Ascending aorta (tissue), 2 donors: ENCODE results near the gene SH3BP1. TPM values are rescaled to one million over a fixed set of nuclear protein-coding genes. Genes with fewer than 3 reads are reported as not detected.

Experiments
- DNase-seq, 2 donors: peaks; one replicate each; pipeline ENCODE4 v3.0.0-alpha.2; 2019; ENCODE audit warnings: low spot score in 2 of 2
- H3K27ac ChIP-seq, 2 donors: fragments of 200-600 bp; sonication (generic); one replicate each; pipeline ENCODE4 v1.5.1; 2016 to 2017; ENCODE audit warnings: mild to moderate bottlenecking in 1 of 2
- H3K27me3 ChIP-seq: fragments of 200-600 bp; sonication (generic); one replicate; pipeline ENCODE4 v1.5.1; 2017
- H3K36me3 ChIP-seq, 2 donors: fragments of 200-600 bp; sonication (generic); one replicate each; pipeline ENCODE4 v1.5.1; 2016
- H3K4me1 ChIP-seq, 2 donors: fragments of 200-600 bp; sonication (generic); one replicate each; pipeline ENCODE4 v1.5.1; 2016 to 2017; ENCODE audit warnings: mild to moderate bottlenecking in 1 of 2
- H3K4me3 ChIP-seq, 2 donors: fragments of 200-600 bp; sonication (generic); one replicate each; pipeline ENCODE4 v1.5.1; 2016 to 2017; ENCODE audit warnings: mild to moderate bottlenecking in 1 of 2
- H3K9me3 ChIP-seq, 2 donors: fragments of 200-600 bp; sonication (generic); one replicate each; pipeline ENCODE4 v1.5.1; 2016
- CTCF ChIP-seq, 3 experiments: fragments of 200-600 bp in 2 of 3; fragments of 450-650 bp in 1 of 3; sonication (generic) in 2 of 3; IDR thresholded peaks; one replicate each; pipeline ENCODE4 v1.5.1; 2016 to 2019; ENCODE audit warnings: antibody characterized with exemption in 3 of 3, mild to moderate bottlenecking in 1 of 3, moderate library complexity in 1 of 3
- intact Hi-C: fragments of 100-400 bp; cut with DNase I; formaldehyde crosslinking; loops from one replicate; pipeline ENCODE4 v1.15.1; 2023
- total RNA-seq: library from RNA; depleted of rRNA; stranded (reverse); fragments of >200 nt; gene quantifications from one replicate; pipeline ENCODE4 v1.1.0, GENCODE V29; 2016

SH3BP1 gene
- total RNA-seq, 1 donor from 2014 or later, result 33.7 TPM

GRCh38 chr22:37618674-37619073 lies 20.8 kb upstream of the SH3BP1 start:
- Histone ChIP-seq H3K27ac (no peak overlapping the region), H3K9me3 (no peaks in the 10 kb centered on the region), H3K27me3 (no peaks in the 10 kb centered on the region), H3K4me1 (no peaks in the 10 kb centered on the region), H3K4me3 (no peak overlapping the region), H3K36me3 (peaks cover 32 to 75% of the 10 kb centered on the region in 2 donors)
- no peak for TF ChIP-seq CTCF (IDR thresholded peaks at IDR 0.05)
- intact Hi-C loops, result no loop called here
- no peak for DNase-seq

GRCh38 chr22:37619991-37620390 lies 19.5 kb upstream of the SH3BP1 start:
- no peaks in the 10 kb centered on the region for H3K4me1 ChIP-seq
- peaks cover 32 to 69% of the 10 kb centered on the region in 2 donors for H3K36me3 ChIP-seq
- no peak for DNase-seq
- no peak for TF ChIP-seq CTCF (IDR thresholded peaks at IDR 0.05)
- intact Hi-C loops, result loop anchor here (5.0 kb wide), 2 partner anchors 62 to 172 kb away; no protein-coding TSS in a partner anchor
- no peak overlapping the region for H3K27ac ChIP-seq
- no peaks in the 10 kb centered on the region for H3K9me3 ChIP-seq
- no peaks in the 10 kb centered on the region for H3K27me3 ChIP-seq
- no peak overlapping the region for H3K4me3 ChIP-seq

GRCh38 chr22:37621352-37621860 lies 18.1 kb upstream of the SH3BP1 start:
- Histone ChIP-seq H3K27me3 (no peaks in the 10 kb centered on the region), H3K27ac (no peak overlapping the region), H3K4me1 (peaks cover 0 to 8% of the 10 kb centered on the region in 2 donors), H3K36me3 (peaks cover 26 to 61% of the 10 kb centered on the region in 2 donors), H3K4me3 (no peak overlapping the region), H3K9me3 (no peaks in the 10 kb centered on the region)
- TF ChIP-seq CTCF (IDR thresholded peaks at IDR 0.05), result no peak
- intact Hi-C loops, result loop anchor here (5.0 kb wide), 2 partner anchors 61 to 171 kb away; no protein-coding TSS in a partner anchor
- DNase-seq, result no peak

GRCh38 chr22:37623075-37624016 lies 16.1 kb upstream of the SH3BP1 start:
- Histone ChIP-seq H3K9me3 (no peaks in the 10 kb centered on the region), H3K4me1 (peaks cover 0 to 16% of the 10 kb centered on the region in 2 donors), H3K27ac (peak overlapping the region in 1 of 2 donors; percentile 36), H3K27me3 (no peaks in the 10 kb centered on the region), H3K4me3 (no peak overlapping the region), H3K36me3 (peaks cover 12 to 41% of the 10 kb centered on the region in 2 donors)
- peak in 1 of 2 donors; percentile 83 for DNase-seq
- peak; percentile 34 to 94 (median 94) for TF ChIP-seq CTCF (IDR thresholded peaks at IDR 0.05)
- intact Hi-C loops, result loop anchor here (5.0 kb wide), 2 partner anchors 59 to 169 kb away; no protein-coding TSS in a partner anchor

- peak overlapping the region in 1 of 2 donors; percentile 36 for H3K27ac ChIP-seq
- no peaks in the 10 kb centered on the region for H3K27me3 ChIP-seq
- no peak for DNase-seq
- intact Hi-C loops, result loop anchor here (5.0 kb wide), 2 partner anchors 58 to 168 kb away; no protein-coding TSS in a partner anchor
- peaks cover 6 to 39% of the 10 kb centered on the region in 2 donors for H3K36me3 ChIP-seq
- H3K4me1 ChIP-seq, result peaks cover 0 to 16% of the 10 kb centered on the region in 2 donors
- no peak for TF ChIP-seq CTCF (IDR thresholded peaks at IDR 0.05)
- H3K4me3 ChIP-seq, result no peak overlapping the region
- no peaks in the 10 kb centered on the region for H3K9me3 ChIP-seq
These were observed 15.5 kb upstream of the SH3BP1 start for GRCh38 chr22:37624017-37624365.
